AG09309 (cell line): ENCODE results near the gene RBM10.

Experiments used
- DNase-seq: peaks from one replicate; pipeline ENCODE4 v3.0.0-alpha.2; 2010; ENCODE audit warnings: low read depth
- H3K4me3 ChIP-seq: 2 replicates; pipeline ENCODE4 v1.5.1; 2011; ENCODE audit warnings: mild to moderate bottlenecking, low read depth, low read length, moderate library complexity; ENCODE audit not compliant: control insufficient read depth
- TF ChIP-seq, protein P1 (sequence below): IDR thresholded peaks from 2 replicates; pipeline ENCODE4 v1.5.1; 2011; ENCODE audit warnings: mild to moderate bottlenecking, low read depth, low read length, inconsistent platforms; ENCODE audit not compliant: insufficient read depth, control insufficient read depth; ENCODE audit errors: missing control alignments

RBM10 gene

DNA sequence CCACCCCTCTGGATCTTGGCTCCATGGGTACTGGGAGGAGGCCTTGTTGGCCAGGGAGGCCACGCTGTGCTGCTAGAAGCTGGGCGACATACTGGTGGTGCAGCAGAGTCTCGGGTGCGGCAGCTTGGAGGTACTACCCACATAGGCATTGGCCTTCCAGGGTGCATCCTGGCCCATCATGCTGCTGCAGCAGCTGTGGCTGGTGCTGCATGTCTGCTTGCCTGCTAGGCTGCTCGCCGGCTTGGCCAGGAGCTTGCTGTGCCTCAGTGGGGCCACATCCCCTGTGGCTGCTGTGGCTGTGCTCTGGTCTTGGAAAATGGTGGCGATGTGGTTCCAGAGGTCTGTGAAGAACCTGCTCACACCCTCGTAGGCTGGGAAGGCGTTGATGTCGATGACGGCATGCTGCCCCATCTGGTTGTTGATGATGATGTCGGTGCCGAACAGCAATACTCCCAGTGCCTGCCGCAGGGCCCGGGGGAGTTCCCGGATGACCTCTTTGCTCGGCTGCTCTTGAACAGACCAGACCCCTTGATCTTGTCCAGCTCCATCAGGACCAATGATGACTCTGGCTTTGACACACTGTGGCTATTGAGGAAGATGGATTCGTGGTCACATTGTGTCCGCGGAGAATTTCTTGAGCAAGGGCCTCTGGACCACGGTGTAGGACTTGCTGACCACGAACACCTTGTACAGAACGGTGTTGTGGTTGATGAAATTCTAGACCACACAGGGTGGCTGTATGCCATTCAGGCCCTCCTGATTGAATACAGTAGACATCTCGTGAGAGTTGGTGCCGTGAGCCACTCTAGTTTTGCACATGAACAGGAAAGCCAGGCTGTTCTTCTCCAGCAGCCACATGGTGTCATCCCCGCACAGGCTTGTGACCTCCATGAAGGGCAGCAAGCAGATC lies 11.8 kb downstream of the RBM10 start:
- TF ChIP-seq, protein P1, sequence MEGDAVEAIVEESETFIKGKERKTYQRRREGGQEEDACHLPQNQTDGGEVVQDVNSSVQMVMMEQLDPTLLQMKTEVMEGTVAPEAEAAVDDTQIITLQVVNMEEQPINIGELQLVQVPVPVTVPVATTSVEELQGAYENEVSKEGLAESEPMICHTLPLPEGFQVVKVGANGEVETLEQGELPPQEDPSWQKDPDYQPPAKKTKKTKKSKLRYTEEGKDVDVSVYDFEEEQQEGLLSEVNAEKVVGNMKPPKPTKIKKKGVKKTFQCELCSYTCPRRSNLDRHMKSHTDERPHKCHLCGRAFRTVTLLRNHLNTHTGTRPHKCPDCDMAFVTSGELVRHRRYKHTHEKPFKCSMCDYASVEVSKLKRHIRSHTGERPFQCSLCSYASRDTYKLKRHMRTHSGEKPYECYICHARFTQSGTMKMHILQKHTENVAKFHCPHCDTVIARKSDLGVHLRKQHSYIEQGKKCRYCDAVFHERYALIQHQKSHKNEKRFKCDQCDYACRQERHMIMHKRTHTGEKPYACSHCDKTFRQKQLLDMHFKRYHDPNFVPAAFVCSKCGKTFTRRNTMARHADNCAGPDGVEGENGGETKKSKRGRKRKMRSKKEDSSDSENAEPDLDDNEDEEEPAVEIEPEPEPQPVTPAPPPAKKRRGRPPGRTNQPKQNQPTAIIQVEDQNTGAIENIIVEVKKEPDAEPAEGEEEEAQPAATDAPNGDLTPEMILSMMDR, result no peak
- no peak overlapping the region for H3K4me3 ChIP-seq
- no peak for DNase-seq

DNA sequence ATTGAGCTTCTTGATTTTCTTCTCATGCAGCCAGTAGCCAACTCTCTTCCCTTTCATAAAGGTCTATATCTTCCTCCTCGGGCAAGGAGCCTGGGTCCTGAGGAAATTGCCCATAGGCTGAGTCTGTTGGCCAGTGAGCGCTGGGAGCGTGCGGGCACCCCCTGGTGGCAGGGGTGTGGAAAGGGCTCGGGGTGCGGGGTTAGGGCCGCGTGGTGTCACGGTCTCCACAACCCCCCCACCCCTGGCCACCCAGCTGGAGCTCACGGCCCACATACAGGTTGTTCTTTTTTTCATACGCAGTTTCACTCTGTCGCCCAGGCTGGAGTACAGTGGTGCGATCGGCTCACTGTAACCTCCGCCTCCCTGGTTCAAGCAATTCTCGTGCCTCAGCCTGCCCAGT lies 13.1 kb downstream of the RBM10 start:
- H3K4me3 ChIP-seq, result no peak overlapping the region
- no peak for DNase-seq
- TF ChIP-seq, protein P1, result no peak

DNA sequence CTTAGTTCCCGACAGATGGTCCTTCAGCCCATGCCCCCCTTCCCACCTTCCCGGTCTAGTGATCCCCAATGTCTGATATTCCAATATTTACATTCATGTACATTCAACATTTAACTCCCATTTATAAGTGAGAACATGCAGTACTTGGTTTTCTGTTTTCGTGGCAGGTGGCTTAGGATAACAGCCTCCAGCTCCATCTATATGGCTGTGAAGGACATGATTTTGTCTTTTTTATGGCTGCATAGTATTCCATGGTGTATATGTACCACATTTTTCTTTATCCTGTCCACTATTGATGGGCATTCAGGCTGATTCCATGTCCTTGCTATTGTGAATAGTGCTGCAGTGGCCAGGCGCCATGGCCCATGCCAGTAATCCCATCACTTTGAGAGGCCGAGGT lies 13.8 kb downstream of the RBM10 start:
- no peak for DNase-seq
- TF ChIP-seq, protein P1, result no peak
- H3K4me3 ChIP-seq, result no peak overlapping the region

DNA sequence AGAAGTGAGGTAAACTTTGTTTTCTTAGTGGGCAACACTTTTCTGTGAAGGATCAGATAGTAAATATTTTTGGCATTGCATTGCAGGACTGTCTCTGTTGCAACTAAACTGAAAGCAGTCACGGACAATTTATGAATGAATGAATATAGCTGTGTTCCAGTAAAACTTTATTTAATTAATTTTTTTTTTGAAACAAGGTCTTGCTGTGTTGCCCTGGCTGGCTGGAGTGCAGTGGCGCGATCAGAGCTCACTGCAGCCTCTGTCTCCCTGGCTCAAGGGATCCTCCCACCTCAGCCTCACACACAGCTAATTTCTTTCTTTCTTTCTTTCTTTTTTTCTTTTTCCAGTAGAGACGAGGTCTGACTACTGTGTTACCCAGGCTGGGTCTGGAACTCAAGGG lies 15.8 kb downstream of the RBM10 start:
- no peak overlapping the region for H3K4me3 ChIP-seq
- TF ChIP-seq, protein P1, result no peak
- no peak for DNase-seq

DNA sequence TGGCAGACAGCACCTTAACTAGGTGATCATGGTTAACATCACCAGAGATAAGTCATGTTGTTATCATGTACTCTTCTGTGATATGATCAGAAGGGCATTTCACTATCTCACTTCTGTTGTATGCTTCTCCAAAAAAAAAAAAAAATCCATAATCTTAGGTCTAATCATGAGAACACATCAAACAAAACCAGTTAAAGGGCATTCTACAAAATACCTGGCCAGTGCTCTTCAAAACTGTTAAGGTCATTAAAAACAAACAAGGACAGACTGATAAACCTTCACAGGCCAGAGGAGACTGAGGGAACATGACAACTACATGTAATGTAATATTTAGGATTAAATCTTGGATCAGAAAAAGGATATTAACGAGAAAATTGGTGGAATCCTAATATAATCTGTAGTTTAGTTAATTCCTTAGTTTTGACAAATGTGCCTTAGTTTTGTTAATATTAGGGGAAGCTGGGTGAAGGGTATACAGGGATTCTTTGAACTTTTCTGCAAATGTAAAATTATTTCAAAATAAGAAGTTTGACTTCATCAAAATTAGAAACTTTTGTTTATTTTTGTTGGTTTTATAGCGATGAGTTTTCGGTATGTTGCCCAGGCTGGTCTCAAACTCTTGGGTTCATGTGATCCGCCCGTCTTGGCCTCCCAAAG lies 18.0 kb downstream of the RBM10 start:
- TF ChIP-seq, protein P1, result no peak
- no peak for DNase-seq

DNA sequence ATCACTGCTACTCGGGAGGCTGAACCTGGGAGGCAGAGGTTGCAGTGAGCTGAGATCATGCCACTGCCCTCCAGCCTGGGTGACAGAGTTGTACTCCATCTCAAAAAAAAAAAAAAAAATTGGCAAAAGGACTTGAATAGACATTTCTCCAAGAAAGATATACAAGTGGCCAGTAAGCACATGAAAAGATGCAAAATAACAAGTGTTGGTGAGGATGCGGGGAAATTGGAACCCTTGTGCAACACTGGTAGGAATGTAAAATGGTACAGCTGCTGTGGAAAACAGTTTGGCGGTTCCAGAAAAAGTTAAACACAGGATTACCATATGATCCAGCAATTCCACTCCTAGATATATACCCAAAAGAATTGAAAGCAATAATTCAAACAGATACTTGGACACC lies 19.4 kb downstream of the RBM10 start:
- TF ChIP-seq, protein P1, result no peak
- DNase-seq, result no peak
- no peak overlapping the region for H3K4me3 ChIP-seq

More for the DNA sequence above, 18.0 kb downstream of the RBM10 start:
- no peak overlapping the region for H3K4me3 ChIP-seq
